Muscle of back (tissue), 11 donors: Measurements from ENCODE around the gene IFI30. TPM values are rescaled to one million over a fixed set of nuclear protein-coding genes. Genes with fewer than 3 reads are reported as not detected.
A peak's percentile ranks its signal among the peaks of the same experiment; 100 is the strongest.

Source experiments
- DNase-seq, 3 donors: peaks; one replicate each; pipeline versions ENCODE4 v3.0.0 to v3.0.0-alpha.2; 2013
- polyA plus RNA-seq, 10 donors: library from polyadenylated mRNA; unstranded; fragments of 120-200 nt; gene quantifications; one replicate each; pipeline ENCODE4 v1.2.1, GENCODE V29; 2013; ENCODE audit not compliant: insufficient read length in 10 of 10

Gene IFI30
- polyA plus RNA-seq, 10 donors, result 0.50 to 1.8 (median 1.1) TPM; not detected in 3

GRCh38 chr19:18168673-18169381 is 4.8 kb upstream of the IFI30 start:
- no peak for DNase-seq

- DNase-seq, result peak in 1 of 3 donors; percentile 48
Measured at GRCh38 chr19:18170714-18171255, 2.8 kb upstream of the IFI30 start.

- no peak for DNase-seq
Measured at GRCh38 chr19:18171605-18172327, 1.8 kb upstream of the IFI30 start.

- DNase-seq, result no peak
Measured at GRCh38 chr19:18172331-18173053, 1.1 kb upstream of the IFI30 start.

GRCh38 chr19:18173054-18173571 is 500 bp upstream of the IFI30 start:
- DNase-seq, result no peak

- DNase-seq, result no peak
Measured at GRCh38 chr19:18174983-18175382, 1.4 kb downstream of the IFI30 start.

GRCh38 chr19:18176367-18177310 is 3.0 kb downstream of the IFI30 start:
- no peak for DNase-seq

GRCh38 chr19:18179957-18180356 is 6.3 kb downstream of the IFI30 start:
- no peak for DNase-seq

GRCh38 chr19:18183529-18183928 is 9.9 kb downstream of the IFI30 start:
- no peak for DNase-seq

- no peak for DNase-seq
Measured at GRCh38 chr19:18185538-18185937, 11.9 kb downstream of the IFI30 start.

GRCh38 chr19:18190278-18190677 is 16.7 kb downstream of the IFI30 start:
- DNase-seq, result peak in 1 of 3 donors; percentile 0

- DNase-seq, result peak in 1 of 3 donors; percentile 35
Measured at GRCh38 chr19:18191640-18192062, 18.0 kb downstream of the IFI30 start.

- peak; percentile 99 to 100 (median 100) for DNase-seq
Measured at GRCh38 chr19:18192673-18193387, 19.2 kb downstream of the IFI30 start, which contains the start of gene MPV17L2. Gene MPV17L2 (plus strand): TSS chr19:18193218. CDS start chr19:18193282, 64 bp downstream.

- no peak for DNase-seq
Measured at GRCh38 chr19:18193388-18194180, 20.0 kb downstream of the IFI30 start.

- no peak for DNase-seq
Measured at GRCh38 chr19:18194181-18194530, 20.5 kb downstream of the IFI30 start.

GRCh38 chr19:18194554-18195238 is 21.1 kb downstream of the IFI30 start:
- DNase-seq, result no peak

GRCh38 chr19:18196511-18196845 is 22.9 kb downstream of the IFI30 start:
- no peak for DNase-seq

- DNase-seq, result no peak
Measured at GRCh38 chr19:18197306-18197705, 23.7 kb downstream of the IFI30 start.

GRCh38 chr19:18197941-18198340 is 24.3 kb downstream of the IFI30 start:
- no peak for DNase-seq
